M059J (cell line): ENCODE measurements around the gene LMAN1L. TPM values are rescaled to one million over a fixed set of nuclear protein-coding genes. Genes with fewer than 3 reads are reported as not detected.

Experiments
- DNase-seq: peaks from one replicate; pipeline ENCODE4 v3.0.0-alpha.2; 2012; ENCODE audit warnings: low read depth
- total RNA-seq: library from RNA; depleted of rRNA; stranded (reverse); fragments of >200 nt; shearing (Covaris generic); gene quantifications from 2 replicates; pipeline ENCODE4 v1.2.3, GENCODE V29; 2014

LMAN1L gene
- total RNA-seq, 1 experiment from 2014 or later = not detected

GRCh38 chr15:74794248-74794969, 18.2 kb upstream of the LMAN1L start:
- no peak for DNase-seq

- no peak for DNase-seq
These were observed 17.7 kb upstream of the LMAN1L start for GRCh38 chr15:74794970-74795349.

- DNase-seq = no peak
These were observed 16.5 kb upstream of the LMAN1L start for GRCh38 chr15:74795966-74796625.

- DNase-seq = no peak
These were observed 14.0 kb upstream of the LMAN1L start for GRCh38 chr15:74798388-74799254.

- no peak for DNase-seq
These were observed 13.3 kb upstream of the LMAN1L start for GRCh38 chr15:74799255-74799855.

- DNase-seq = peak; percentile 72
These were observed 12.6 kb upstream of the LMAN1L start for GRCh38 chr15:74799856-74800558.

- DNase-seq = no peak
These were observed 12.0 kb upstream of the LMAN1L start for GRCh38 chr15:74800559-74801094.

- no peak for DNase-seq
These were observed 11.2 kb upstream of the LMAN1L start for GRCh38 chr15:74801311-74801997.

- no peak for DNase-seq
These were observed 10.3 kb upstream of the LMAN1L start for GRCh38 chr15:74802290-74802689.

- DNase-seq = no peak
These were observed 9.7 kb upstream of the LMAN1L start for GRCh38 chr15:74802862-74803447.

- no peak for DNase-seq
These were observed 7.7 kb upstream of the LMAN1L start for GRCh38 chr15:74804935-74805334.

- DNase-seq = no peak
These were observed 5.4 kb upstream of the LMAN1L start for GRCh38 chr15:74807282-74807681.

- DNase-seq = peak; percentile 25
These were observed 4.4 kb upstream of the LMAN1L start for GRCh38 chr15:74808078-74808839.

- no peak for DNase-seq
These were observed 3.8 kb upstream of the LMAN1L start for GRCh38 chr15:74808840-74809229.

- DNase-seq = no peak
These were observed 3.4 kb upstream of the LMAN1L start for GRCh38 chr15:74809242-74809641.

- DNase-seq = peak; percentile 44
These were observed 2.7 kb upstream of the LMAN1L start for GRCh38 chr15:74809956-74810355.

- DNase-seq = peak; percentile 25
These were observed 2.7 kb downstream of the LMAN1L start for GRCh38 chr15:74815121-74815934.

- DNase-seq = no peak
These were observed 3.3 kb downstream of the LMAN1L start for GRCh38 chr15:74815961-74816360.
